ENCODE data around the gene C22orf42. TPM values are rescaled to one million over a fixed set of nuclear protein-coding genes. Genes with fewer than 3 reads are reported as not detected.

C22orf42 gene
- total RNA-seq, 4 donors from 2014 or later = not detected

DNA sequence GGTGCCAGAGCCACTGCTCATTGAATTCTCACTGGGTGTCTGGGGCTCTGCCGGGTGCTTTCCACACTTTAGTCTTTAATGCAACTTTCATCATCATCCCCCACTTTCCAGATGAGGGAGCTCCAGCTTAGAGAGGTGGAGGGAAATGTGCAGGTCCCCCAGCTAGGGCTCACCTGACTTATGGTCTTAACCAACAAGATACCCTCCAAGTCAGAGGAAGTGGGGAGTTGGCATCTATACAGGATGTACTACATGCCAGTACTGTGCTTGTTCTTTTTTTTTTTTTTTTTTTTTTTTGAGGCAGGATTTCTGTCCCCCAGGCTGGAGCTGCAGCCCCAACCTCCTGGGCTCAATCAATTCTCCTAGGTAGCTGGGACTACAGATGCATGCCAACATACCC, 26.3 kb downstream of the C22orf42 start:
- TF ChIP-seq, protein P1, sequence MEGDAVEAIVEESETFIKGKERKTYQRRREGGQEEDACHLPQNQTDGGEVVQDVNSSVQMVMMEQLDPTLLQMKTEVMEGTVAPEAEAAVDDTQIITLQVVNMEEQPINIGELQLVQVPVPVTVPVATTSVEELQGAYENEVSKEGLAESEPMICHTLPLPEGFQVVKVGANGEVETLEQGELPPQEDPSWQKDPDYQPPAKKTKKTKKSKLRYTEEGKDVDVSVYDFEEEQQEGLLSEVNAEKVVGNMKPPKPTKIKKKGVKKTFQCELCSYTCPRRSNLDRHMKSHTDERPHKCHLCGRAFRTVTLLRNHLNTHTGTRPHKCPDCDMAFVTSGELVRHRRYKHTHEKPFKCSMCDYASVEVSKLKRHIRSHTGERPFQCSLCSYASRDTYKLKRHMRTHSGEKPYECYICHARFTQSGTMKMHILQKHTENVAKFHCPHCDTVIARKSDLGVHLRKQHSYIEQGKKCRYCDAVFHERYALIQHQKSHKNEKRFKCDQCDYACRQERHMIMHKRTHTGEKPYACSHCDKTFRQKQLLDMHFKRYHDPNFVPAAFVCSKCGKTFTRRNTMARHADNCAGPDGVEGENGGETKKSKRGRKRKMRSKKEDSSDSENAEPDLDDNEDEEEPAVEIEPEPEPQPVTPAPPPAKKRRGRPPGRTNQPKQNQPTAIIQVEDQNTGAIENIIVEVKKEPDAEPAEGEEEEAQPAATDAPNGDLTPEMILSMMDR (IDR thresholded peaks at IDR 0.05) = no peak
- TF ChIP-seq POLR2AphosphoS5 (IDR thresholded peaks at IDR 0.05) = no peak
- no peak overlapping the region for H3K27ac ChIP-seq
- no peaks in the 10 kb centered on the region for H3K4me1 ChIP-seq
- ATAC-seq = no peak
- no peaks in the 10 kb centered on the region for H3K9me3 ChIP-seq
- 63% methylated on average over 1 of the region's 1 CpG; no CpG with 5 or more reads in 1 of the 2 donors for WGBS, 2 donors (ENCODE audit: low coverage in 1 of 2)
- H3K36me3 ChIP-seq = no peaks in the 10 kb centered on the region
- peaks cover 32% of the 10 kb centered on the region for H3K27me3 ChIP-seq
- H3K4me3 ChIP-seq = no peak overlapping the region

DNA sequence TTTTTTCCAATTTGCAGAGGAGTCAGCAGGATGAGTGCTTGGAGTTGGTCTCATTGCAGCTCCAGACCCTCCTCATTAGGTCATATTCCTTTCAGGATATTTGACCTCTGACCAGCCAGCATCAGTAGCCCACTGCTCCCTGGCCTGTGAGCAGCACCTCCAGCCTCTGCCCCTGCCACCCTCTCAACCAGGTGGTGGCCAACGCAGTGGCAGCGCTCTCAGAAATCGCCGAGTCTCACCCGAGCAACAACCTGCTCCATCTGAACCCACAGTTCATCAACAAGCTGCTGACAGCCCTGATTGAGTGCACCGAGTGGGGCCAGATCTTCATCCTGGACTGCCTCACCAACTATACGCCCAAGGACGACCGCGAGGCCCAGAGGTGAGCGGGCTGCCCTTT, 27.0 kb downstream of the C22orf42 start:
- Histone ChIP-seq H3K9me3 (no peaks in the 10 kb centered on the region), H3K27ac (no peak overlapping the region), H3K27me3 (peaks cover 26% of the 10 kb centered on the region), H3K36me3 (no peaks in the 10 kb centered on the region), H3K4me1 (no peaks in the 10 kb centered on the region), H3K4me3 (no peak overlapping the region)
- no CpG with 5 or more reads among the region's 11 CpGs for WGBS, 2 donors (ENCODE audit: low coverage in 1 of 2)
- TF ChIP-seq POLR2AphosphoS5 (IDR thresholded peaks at IDR 0.05) = no peak
- no peak for ATAC-seq

DNA sequence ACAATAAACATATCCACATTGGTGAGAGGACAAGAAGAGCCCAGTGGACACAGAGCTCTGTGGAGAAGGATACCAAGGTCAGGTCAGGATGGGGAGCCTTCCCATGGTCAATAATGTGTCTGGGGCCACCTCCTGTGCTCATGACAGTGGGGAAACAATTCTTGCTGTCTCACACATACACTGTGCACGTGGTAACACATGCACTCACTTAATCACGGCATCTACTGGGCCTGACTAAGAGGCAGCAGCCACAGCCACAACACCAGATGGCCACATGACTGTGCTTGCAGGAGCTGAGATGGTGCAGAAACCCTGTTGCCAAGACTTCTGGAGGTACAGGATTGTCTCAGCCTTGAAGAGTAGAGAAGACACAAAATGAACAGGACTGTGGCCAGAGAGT, 28.6 kb downstream of the C22orf42 start:
- TF ChIP-seq POLR2AphosphoS5 (IDR thresholded peaks at IDR 0.05) (no peak), EP300 (IDR thresholded peaks at IDR 0.05) (no peak), POLR2A (IDR thresholded peaks at IDR 0.05) (no peak)
- TF ChIP-seq, protein P1 (IDR thresholded peaks at IDR 0.05) = no peak
- H3K36me3 ChIP-seq = no peaks in the 10 kb centered on the region
- WGBS, 2 donors (ENCODE audit: low coverage in 1 of 2) = 60 to 63% methylated on average over 1 to 2 of the region's 2 CpGs
- H3K9me3 ChIP-seq = no peaks in the 10 kb centered on the region
- ATAC-seq = no peak
- peaks cover 22% of the 10 kb centered on the region for H3K27me3 ChIP-seq
- no peak overlapping the region for H3K4me3 ChIP-seq
- no peaks in the 10 kb centered on the region for H3K4me1 ChIP-seq
- H3K27ac ChIP-seq = no peak overlapping the region

DNA sequence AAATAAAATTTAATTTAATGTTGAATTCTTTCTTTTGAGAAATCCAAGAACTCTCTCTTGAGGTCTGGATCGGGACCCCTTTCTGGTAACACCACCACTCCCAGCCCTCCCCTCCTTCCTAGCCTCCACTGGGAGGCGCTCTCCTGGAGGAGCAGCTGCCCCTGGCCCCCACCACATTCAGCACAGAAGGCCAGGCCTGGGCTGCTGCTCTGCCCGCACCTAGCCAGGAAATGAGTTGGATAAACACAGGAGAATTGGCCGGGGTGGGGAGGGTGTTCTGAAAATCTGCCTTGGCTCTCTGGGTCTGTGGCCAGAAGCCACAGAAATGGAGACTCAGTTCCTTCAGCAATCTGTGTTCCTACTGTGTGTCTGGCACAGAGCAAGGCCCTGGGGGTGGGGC, 31.2 kb downstream of the C22orf42 start:
- H3K9me3 ChIP-seq = no peaks in the 10 kb centered on the region
- H3K27me3 ChIP-seq = peaks cover 27% of the 10 kb centered on the region
- WGBS, 2 donors (ENCODE audit: low coverage in 1 of 2) = 38 to 75% methylated on average over 1 to 2 of the region's 4 CpGs
- no peaks in the 10 kb centered on the region for H3K36me3 ChIP-seq
- H3K4me3 ChIP-seq = no peak overlapping the region
- TF ChIP-seq POLR2A (IDR thresholded peaks at IDR 0.05) (no peak), POLR2AphosphoS5 (IDR thresholded peaks at IDR 0.05) (no peak), EP300 (IDR thresholded peaks at IDR 0.05) (no peak)
- TF ChIP-seq, protein P1 (IDR thresholded peaks at IDR 0.05) = no peak
- ATAC-seq = no peak
- no peaks in the 10 kb centered on the region for H3K4me1 ChIP-seq
- no peak overlapping the region for H3K27ac ChIP-seq

DNA sequence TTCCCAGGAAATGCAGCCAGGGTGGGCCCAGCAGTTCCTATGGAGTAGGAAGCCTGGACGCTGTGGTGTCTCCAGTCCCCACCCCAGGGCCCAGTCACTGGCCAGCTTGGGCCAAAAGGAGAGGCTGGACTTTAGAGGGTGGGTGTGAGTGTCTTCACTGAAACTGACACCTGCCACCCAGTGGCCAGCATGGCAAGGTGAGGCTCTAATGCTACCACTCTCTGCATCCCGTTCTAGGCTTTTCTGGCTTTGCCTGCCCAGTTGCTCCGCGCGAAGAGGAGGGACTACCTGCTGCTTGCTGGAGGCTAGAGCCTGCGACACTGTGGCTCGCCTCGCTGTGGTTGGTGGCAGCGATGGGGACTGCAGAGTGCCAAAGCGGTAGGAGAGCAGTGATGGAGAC, 35.4 kb downstream of the C22orf42 start:
- no peak for ATAC-seq
- no peaks in the 10 kb centered on the region for H3K36me3 ChIP-seq
- no peaks in the 10 kb centered on the region for H3K4me1 ChIP-seq
- 40% methylated on average over 1 of the region's 10 CpGs; no CpG with 5 or more reads in 1 of the 2 donors for WGBS, 2 donors (ENCODE audit: low coverage in 1 of 2)
- no peak overlapping the region for H3K27ac ChIP-seq
- no peaks in the 10 kb centered on the region for H3K9me3 ChIP-seq
- no peak overlapping the region for H3K4me3 ChIP-seq
- TF ChIP-seq POLR2A (IDR thresholded peaks at IDR 0.05) (no peak), POLR2AphosphoS5 (IDR thresholded peaks at IDR 0.05) (no peak), EP300 (IDR thresholded peaks at IDR 0.05) (no peak)
- TF ChIP-seq, protein P1 (IDR thresholded peaks at IDR 0.05) = no peak
- H3K27me3 ChIP-seq = peaks cover 17% of the 10 kb centered on the region

Data from gastroesophageal sphincter (tissue), 4 donors.